HUDEP-2 (cell line): ENCODE measurements around the gene PNMA1.

Source experiments
- DNase-seq, 76 experiments: peaks; one replicate each; lab custom pipeline; 2025; ENCODE audit not compliant: unreplicated experiment in 76 of 76; lab: John Stamatoyannopoulos, UW

Gene PNMA1

DNA sequence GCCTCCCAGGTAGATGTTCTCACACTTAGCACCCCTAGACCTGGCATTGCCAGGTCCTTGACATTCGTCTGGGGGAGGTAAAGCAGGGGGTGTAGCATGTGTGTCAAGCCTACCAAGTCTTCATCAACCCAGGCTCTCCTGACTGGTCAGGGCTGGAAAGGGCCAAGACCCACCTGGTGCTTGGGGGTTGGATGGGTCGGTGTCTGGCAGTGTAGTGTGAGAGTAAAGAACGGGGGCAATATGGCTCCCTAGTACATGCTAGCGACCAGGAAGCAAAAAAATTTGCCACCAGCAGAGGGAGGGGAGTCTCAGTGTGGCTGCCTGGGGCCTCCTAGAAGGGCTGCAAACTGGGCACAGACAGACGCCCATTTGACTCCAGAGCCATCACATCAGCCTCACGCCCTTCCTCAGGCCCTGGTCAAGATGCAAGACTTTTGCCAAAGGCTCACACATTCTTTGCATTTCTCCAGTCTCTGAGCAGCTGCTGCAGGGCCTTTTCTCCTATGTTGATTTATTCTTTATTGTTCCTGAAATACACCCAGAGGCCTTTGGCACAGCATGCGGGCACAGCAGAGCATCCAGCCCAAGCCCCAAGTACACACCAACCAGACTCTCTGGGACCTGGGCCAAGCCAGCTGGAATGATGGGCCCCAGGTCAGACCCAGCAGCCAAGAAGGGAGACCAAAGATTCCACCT, 38.3 kb upstream of the PNMA1 start:
- DNase-seq, result peak in 52 of 76 experiments; percentile 18 to 79 (median 50)

DNA sequence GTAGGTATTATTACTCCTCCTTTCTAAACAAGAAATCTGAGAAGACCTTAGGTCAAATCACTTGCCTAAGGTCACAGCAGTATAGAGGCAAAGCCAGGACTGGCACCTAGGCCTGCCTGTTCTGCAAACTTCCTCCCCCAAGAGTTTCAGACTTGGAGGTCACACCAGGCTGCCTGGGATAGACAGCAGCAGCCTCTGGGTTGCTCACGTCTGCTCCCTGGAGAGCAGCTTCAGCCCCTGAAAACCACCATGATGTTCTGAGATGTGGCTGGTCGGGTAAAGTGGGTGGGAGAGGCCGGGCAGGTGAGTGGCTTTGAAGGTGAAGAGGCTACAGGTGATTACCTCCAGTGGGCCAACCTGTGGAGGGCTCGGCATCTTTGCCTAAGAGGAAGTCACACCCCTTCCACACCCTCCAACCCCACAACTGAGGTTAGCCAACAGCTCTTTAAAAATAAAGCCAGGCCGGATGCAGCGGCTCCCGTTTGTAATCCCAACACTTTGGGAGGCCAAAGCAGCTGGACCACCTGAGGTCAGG, 37.0 kb upstream of the PNMA1 start:
- DNase-seq, result no peak

DNA sequence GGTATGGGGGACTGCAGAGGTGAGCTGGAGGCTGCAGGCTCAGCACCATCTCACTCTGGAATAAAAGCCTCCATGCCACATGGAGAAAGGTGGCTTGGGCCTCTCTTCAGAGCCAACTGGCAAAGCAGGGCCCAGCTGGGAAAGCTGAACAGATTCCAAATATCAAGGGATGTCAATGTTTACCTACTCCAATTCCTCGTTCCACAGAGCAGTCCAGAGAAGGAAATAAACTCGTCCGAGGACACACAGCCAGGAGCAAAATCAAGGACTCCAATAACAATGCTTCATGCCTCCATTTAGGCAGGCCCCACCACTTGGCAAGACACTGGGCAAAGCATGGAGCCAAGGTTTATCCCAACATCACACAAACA, 36.3 kb upstream of the PNMA1 start:
- no peak for DNase-seq

DNA sequence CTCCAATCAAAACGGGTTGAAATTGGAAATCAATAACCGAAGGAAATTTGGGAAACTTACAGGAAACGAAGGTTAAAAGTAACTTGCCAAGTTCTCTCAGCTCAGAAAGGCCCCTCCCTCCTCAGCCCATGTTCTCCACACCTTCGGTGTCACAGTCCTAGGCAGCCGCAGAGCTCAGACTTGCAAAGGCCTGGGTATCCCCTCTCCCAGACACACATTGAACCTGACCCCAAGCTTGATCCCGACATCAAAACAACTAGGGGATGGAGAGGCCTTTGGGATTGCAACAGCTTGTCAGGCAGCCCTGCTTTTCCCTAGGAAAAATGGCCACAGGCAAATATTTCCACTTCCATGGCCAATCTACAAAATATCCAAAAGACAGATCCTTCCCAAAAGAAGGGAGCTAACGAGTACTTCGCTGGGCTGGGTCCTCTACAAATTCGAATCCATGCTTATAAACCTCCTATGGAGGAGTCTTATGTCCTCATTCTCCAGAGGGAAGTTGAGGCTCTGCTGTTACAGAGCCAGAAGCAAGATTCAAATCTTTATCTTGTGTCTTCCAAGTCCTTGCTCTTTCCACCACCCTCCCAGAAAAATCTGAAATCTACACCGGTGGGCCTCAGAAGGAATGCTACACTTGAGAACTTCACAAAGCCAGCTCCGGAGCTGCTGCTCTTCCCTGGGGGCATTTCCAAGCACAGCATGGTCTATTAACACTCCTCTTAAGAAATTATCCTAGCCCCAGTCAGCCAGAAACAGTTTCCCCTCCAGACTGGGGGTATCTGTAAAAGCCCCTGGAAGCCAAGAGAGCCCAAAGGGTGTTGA, 35.7 kb upstream of the PNMA1 start:
- DNase-seq, result no peak

DNA sequence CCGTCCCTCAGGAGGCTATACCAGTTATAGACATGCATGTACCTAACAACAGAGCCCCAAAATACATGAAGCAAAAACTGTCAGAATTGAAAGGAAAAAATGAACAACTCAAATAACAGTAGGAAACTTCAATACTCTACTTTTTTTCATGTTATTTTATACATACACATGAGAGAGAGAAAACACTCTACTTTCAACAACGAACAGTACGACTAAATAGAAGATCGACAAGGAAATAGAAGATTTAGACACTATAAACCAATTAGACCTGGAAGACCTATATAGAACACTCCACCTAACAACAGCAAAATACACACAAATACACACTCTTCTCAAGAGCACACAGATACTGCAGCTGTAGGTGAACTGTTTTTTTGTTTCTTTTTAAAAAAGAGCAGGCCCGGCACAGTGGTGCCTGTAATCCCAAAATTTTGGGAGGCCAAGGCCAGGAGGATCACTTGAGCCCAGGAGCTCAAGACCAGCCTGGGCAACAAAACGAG, 34.7 kb upstream of the PNMA1 start:
- DNase-seq, result no peak

DNA sequence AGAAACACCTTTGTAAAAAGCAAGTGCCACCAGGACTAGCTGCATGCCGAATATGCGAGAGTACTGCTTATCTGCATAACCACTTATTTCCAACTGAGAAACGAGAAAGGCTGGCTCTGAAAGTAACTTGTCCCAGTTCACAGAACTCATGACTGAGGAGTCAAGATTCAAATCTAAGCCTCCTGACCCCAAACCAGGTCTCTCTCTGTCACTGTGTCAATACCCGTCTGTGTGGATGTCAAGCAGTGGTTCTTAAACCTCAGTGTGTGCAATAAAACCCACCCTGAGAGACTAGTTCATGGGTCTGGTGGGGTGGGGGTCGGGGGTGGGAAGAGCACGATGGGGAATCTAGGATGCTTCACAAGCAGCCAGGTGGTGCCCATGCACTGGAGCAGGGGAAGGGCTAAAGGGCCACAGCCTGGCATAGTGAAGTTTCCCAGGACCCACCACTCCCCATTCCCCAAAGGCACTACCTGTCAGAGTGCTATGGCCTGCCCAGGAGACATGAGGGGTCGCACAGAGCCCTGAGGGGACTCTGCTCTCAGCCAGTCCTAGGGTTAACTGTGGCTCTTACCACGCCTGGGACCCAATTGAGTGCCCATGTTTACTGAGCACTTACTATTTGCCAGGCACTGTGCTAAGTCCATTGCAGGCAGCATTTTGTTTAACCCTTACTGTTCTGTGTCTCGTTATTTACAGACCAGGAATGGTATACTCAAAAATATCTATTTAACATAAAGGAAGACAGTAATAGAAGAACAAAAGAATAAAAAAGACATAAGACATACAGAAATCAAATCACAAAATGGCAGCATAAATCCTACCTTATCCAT, 33.4 kb upstream of the PNMA1 start:
- DNase-seq, result peak in 5 of 76 experiments; percentile 13 to 45 (median 40)

DNA sequence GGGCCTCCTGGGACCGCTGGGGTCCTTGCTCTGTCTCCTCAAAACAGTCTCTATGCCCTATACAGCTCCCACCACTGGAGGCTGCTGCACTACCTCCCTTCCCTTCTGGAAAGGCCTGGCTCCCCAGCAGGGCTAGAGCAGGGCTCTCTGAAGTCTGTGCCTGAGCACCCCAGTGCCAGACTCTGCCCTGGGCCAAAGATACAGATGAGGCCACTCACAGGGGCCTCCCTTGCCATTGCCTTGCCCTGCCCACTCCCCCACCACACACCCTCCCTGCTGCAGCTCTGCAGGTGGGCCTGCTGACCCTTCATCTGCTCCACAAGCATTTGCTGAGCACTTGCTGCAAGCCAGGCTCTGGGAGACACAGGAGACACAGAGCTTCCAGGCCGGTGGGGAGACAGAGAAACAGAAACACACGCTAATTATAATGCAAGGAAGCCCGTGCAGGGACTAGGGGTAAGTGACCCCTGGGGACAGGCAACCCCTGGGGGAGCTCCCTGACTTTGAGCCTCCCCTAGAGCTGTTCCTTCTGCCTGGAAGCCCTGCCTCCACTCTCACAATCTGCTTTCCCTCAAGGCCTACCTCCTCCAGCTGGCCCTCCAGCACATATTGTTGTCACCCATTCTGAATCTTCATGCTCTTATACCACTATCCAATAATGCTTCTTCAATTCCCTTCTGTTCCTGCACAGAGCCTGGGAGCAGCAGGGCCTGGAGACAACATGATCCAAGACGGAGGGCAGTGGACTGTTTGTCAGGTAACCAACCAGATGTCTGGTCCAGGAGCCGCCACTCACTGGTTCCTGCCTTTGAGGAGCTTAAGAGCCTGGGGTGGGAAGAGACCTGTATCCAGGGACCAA, 32.6 kb upstream of the PNMA1 start:
- DNase-seq, result peak in 2 of 76 experiments; percentile 16

DNA sequence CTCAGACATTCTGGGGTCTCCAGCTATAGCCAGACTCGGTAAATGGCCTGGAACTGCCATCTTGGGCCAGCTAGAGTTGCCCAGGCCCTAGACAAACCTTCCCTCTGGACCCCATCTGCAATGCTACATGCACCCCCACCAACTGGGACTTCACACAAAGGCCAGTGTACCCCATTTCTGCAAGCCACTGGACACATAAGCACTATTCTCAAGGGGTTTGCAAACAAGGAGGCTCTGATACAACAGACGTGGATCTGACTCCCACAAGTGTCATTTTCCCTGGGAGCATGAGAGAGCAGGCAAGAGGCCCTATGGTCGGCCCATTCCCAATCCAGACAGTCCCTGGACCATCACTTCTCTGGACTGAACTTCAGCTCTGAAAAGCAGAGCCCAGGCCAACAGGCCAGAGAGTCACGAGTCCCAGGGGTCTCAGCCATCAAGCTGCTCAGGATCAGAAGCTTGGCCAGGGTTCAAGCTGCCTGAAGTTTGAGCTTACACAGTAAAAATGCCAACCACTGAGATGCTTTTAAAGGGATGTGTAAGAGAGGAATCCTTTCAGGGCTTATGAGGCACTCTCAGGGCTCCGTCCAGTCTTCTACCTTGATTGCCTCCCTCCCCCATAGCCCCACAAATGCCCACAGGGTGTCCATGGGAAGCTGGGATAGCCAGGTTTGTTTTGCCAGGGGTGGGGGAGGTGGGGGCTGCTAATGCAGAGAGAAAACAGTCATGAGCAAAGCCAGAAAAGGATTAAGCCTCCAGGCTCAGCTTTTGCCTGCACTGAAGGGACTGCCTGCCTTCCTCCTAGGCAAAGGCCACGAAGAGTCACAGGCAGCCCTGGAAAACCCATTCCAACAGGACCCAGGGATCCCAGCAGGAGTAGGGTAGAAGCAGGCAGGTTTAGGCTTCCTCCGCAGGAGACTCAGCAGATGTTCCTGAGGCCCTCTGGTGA, 31.7 kb upstream of the PNMA1 start:
- DNase-seq, result no peak

DNA sequence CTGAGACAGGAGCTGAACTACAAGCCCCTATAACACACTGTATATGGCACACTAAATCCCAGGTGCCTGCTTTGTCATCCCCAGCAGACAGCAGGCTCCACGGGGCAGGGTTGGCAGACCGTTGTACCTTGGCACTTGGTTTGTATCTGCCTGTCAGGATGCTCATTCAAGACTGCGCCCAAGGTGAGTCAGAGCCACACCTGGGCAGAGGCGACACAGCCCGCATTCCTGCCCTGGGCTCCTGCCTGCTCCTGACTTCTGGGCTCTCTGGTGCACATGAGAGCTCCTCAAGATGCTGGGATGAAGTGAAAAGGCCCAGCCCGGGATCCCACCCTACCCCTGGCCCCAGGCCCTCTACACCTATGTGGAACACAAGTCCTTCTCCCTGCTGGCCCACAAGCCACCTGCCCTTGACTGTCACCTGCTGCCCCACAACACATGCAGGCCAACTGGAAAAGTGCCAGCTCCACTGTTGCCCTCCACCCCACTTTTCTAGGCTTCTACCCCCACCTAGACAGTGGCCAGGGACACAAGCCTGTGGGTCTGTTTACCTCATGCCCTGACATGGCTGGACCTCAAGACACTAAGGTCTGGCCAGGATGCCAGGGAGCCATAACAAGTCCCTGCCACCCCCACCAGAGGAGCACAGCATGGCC, 30.8 kb upstream of the PNMA1 start:
- DNase-seq, result peak in 1 of 76 experiments; percentile 27

DNA sequence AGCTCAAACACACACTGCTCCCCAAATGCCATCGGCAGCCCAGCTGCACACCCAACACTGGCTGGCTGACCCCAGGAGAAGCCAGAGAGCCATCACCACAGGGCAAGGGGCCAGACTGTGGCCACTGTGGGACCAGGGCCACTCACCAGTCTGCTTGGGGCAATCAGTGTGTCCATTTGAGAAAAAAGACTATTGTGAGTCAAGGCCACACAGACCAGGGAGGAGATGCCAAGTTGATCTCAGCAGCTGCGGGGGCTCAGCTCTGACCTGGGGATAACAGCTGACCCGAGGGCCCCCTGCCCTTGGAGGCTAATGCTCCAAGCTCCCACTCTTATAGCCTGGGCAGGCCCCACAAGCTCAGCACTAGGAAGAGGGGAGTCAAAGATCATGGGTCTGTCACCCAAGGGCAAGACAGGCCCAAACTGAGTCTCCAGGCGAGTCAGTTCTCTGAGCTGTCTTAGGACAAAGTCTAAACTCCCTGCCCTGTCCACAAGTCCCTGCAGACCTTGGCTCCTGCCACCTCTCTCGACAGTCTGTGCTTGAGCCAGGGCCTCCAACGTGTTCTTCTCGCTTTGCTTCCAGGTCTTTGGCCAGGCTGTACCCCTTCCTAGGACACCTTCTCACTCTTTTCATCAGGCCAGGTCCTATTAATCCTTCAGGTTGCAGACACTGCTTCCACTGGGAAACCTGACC, 30.1 kb upstream of the PNMA1 start:
- peak in 4 of 76 experiments; percentile 9 to 47 (median 24) for DNase-seq

DNA sequence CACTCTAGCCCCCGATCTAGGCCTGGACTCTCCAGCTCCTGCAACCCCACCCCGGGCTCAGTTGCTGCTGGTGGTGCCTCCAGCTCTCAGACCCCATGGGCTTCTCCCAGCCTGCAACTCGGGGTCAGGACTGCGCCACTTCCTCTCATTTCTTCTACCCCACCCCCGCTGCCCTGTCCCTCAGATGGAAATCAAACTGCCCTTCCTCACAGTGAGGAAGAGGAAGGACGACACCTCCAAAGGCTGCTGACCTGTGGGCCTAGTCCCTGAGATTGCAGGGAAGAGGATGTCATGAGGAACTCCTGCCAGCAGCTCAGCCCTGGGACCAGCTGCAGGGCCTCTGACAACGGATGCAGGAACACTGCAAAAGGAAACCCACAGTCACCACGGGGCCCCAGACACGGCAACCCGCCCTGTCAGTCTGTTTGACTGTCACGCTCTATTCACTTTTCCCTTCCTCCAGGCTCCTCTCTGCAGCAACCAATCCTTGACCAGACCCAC, 29.3 kb upstream of the PNMA1 start:
- DNase-seq, result peak in 10 of 76 experiments; percentile 11 to 40 (median 22)

DNA sequence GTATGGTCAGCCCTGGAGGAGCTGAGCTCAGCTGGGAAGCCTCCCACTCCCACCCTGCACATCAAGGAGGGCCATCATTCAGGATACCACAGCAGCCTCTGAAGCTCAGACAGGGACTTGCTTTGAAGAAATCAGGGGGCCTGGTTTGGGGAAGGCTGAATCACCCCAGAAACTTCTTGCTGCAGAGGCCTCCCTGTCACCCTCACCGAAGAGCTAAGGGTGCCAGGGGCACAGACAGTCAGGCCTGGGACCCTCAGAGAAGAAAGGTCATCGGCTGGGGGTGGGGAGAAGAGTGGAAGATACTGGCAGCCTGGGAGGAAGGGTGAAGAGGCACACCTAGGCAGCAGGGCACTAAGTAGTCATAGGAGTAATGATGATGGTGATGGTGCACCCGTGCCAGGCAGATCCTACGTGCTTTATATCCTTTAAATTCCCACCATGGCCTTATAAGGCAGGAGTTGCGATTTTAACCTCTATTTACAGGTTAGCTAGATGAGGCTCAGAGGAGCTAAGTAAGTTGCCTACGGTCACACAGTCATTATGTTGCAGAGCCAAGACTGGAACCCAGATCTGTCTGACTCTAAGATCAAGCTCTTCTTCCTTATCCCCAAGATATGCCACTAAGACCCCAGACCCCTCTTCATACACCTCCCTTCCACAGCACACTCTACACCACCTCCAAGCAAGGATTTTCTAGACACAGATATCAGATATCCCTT, 28.5 kb upstream of the PNMA1 start:
- peak in 4 of 76 experiments; percentile 38 to 54 (median 42) for DNase-seq

DNA sequence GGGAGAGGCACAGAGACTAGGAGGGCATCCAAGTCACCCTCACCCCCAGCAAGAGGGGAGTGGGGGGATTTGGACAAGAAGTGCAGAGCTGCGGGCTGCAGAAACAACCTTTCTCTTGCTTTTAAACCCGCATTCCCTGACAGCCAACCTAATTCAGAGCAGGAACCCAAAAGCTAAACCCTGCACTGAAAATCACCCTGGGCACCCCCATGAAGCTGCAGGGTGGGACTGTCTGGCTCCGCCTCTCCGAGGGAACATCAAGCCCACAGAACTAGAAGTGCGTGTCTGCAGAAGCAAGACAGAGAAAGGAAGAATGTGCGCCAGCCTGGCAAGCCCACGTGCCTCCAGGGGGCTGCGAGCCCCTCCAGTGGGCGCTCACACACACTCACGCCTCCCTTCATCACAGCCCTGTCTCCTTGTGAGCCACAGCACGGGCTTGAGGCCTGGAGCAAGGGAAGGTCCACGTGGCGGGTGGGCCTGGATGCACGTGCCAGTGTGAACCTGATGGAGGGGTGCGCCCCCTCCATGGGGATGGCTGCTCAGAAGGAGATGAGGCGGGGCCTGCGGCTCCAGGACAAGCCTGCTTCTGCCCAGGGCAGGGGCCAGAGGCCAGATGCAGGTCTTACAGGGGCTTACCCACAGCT, 27.8 kb upstream of the PNMA1 start:
- peak in 57 of 76 experiments; percentile 13 to 82 (median 51) for DNase-seq

DNA sequence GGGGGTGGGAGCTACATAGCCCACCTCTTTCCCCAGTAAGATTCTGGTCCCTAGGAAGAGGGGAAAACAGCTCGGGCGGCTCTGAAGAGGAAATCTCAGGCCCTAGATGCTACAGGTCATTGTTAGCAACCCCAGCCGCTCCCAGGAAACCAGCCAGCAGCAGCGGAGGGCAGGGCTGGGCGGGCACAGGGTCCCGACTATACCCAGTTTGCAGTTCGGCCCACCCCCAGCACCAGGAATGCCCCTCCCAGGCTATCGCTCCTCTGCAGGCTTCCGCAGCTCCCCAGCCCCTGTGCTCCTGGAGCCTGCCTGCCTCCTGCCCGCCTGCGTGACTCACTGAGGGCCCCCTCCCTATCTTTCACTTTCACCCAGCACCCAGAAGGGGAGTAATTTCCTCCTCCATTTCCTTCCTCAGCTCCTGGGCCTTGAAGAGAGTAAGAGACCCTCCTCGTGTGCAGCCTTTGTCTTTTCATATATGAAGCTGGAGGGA, 27.2 kb upstream of the PNMA1 start:
- DNase-seq, result peak in 75 of 76 experiments; percentile 28 to 97 (median 93)

DNA sequence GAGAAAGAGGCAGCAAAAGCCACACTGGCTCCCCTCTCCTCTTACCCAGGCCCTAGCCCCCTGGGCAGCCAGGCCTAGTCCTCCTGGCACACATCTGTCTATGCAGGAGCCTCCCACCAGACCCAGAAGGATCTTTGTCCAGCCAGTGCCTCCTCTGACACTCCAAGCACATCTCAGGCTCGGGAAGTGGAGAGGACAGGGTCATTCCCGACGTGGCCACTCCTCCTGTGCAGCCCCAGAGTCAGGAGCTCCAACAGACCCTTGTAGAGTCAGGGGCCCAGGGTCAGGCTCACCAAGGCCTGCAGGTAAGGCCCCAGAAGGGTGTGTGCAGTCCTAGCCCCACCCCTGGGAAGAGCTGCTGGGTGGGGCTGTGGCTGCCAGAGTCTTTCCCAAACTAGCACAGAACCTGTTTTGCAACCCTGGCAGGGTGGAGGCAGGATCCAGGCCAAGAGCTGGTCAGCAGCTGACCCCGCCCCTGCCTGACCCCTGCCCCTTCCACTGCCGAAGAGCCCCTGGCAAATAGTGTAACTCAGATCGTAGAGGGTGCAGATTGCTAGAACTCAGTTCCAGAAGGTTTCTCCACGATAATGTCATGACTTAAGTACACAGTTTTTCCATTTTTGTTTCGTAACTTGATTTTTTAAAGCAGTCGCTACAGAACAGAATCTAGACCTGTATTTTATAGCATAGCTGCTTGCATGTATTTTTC, 26.6 kb upstream of the PNMA1 start:
- DNase-seq, result peak in 1 of 76 experiments; percentile 12
